ENCODE data around the gene UBAC1. TPM values are rescaled to one million over a fixed set of nuclear protein-coding genes. Genes with fewer than 3 reads are reported as not detected.

Gene UBAC1
- total and polyA plus RNA-seq, 10 of the 15 experiments (the other 5 are each of a cell fraction or from before 2014, with no cell fraction given) = 16.7 to 54.6 (median 38.5) TPM

- TF ChIP-seq, protein P1, sequence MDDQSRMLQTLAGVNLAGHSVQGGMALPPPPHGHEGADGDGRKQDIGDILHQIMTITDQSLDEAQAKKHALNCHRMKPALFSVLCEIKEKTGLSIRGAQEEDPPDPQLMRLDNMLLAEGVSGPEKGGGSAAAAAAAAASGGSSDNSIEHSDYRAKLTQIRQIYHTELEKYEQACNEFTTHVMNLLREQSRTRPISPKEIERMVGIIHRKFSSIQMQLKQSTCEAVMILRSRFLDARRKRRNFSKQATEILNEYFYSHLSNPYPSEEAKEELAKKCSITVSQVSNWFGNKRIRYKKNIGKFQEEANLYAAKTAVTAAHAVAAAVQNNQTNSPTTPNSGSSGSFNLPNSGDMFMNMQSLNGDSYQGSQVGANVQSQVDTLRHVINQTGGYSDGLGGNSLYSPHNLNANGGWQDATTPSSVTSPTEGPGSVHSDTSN (IDR thresholded peaks at IDR 0.05; ENCODE audit: insufficient replicate concordance, low read depth, low read length) = no peak
- TF ChIP-seq, protein P2, sequence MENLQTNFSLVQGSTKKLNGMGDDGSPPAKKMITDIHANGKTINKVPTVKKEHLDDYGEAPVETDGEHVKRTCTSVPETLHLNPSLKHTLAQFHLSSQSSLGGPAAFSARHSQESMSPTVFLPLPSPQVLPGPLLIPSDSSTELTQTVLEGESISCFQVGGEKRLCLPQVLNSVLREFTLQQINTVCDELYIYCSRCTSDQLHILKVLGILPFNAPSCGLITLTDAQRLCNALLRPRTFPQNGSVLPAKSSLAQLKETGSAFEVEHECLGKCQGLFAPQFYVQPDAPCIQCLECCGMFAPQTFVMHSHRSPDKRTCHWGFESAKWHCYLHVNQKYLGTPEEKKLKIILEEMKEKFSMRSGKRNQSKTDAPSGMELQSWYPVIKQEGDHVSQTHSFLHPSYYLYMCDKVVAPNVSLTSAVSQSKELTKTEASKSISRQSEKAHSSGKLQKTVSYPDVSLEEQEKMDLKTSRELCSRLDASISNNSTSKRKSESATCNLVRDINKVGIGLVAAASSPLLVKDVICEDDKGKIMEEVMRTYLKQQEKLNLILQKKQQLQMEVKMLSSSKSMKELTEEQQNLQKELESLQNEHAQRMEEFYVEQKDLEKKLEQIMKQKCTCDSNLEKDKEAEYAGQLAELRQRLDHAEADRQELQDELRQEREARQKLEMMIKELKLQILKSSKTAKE (IDR thresholded peaks at IDR 0.05; ENCODE audit: low read depth, poor library complexity, severe bottlenecking) = no peak
- TF ChIP-seq BCLAF1 (IDR thresholded peaks at IDR 0.05) = no peak
Observed at GRCh38 chr9:135997090-135998015, 36.2 kb upstream of the UBAC1 start (continued).

DNA sequence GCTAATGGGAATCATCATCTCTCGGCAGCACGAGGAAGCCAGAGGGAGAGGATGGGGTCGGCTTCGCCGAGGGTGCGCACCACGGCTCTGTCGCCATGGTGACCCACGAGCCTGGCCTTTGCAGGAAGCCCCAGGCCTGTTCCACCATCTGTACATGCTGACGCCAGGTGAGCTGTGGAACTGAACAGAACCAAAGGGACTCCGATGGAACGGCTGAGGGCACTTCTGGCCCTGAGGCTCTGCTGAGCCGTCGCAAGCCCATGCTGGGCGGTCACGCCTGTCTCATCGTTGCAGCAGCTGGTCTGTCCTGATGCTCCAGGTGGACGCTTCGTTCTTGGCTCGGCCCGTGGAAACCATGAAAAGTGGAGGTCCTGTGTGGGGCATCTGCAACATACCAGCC is 34.6 kb upstream of the UBAC1 start:
- no peak for FAIRE-seq
- ChIA-PET SMC1A (ENCODE audit: uncharacterized antibody, unreplicated experiment) (no interaction called here), POLR2A (no interaction called here), CTCF (no interaction called here), RAD21 (ENCODE audit: unreplicated experiment) (no interaction called here)
- Histone ChIP-seq H3K9me3 (replicated peaks; ENCODE audit: control insufficient read depth, insufficient read depth, low read length) (no peaks in the 10 kb centered on the region), H3K36me3 (ENCODE audit: control insufficient read depth in 2 of 2, insufficient read depth in 2 of 2, low read length in 1 of 2) (no peaks in the 10 kb centered on the region), H3K27me3 (replicated peaks in 1 of 2; ENCODE audit: control insufficient read depth in 2 of 2, insufficient read depth in 2 of 2, low read length in 1 of 2) (no peaks in the 10 kb centered on the region), H3K4me3 (no peak overlapping the region), H4K20me1 (ENCODE audit: control insufficient read depth, insufficient read depth) (no peaks in the 10 kb centered on the region), H3K4me2 (ENCODE audit: control insufficient read depth, insufficient read depth) (no peak overlapping the region), H3K9ac (ENCODE audit: control insufficient read depth, insufficient read depth, low read length) (no peak overlapping the region), H3K27ac (ENCODE audit: control insufficient read depth, insufficient read depth) (no peak overlapping the region), H3K4me1 (ENCODE audit: control insufficient read depth, insufficient read depth, low read length) (peaks cover 6% of the 10 kb centered on the region), H3K79me2 (ENCODE audit: control insufficient read depth, insufficient read depth, low read length) (no peaks in the 10 kb centered on the region), H2AFZ (ENCODE audit: control insufficient read depth, low read depth, low read length) (no peak overlapping the region)
- ATAC-seq = no peak
- 81% methylated on average over 21 of the region's 21 CpGs for WGBS (ENCODE audit: insufficient coverage, insufficient replicate concordance, low lambda C conversion rate, missing lambda C conversion rate)
- intact Hi-C loops (cut with micrococcal nuclease; ENCODE audit: unreplicated experiment) (no loop called here), in situ Hi-C loops (cut with MboI) (no loop called here)
- no TSS peak for BruUV-seq (replicated peaks)
- TF ChIP-seq STAT3 (IDR thresholded peaks at IDR 0.05; ENCODE audit: low read depth, low read length) = no peak
- DNase-seq (ENCODE audit: low read depth, low spot score) = no peak
